ENCODE results near the gene AAGAB. TPM values are rescaled to one million over a fixed set of nuclear protein-coding genes. Genes with fewer than 3 reads are reported as not detected.

AAGAB gene
- total RNA-seq, 4 donors from 2014 or later, result 19.1 to 36.5 (median 27.6) TPM

GRCh38 chr15:67186226-67186649 lies 68.2 kb downstream of the AAGAB start:
- Histone ChIP-seq H3K27me3 (no peaks in the 10 kb centered on the region), H3K4me3 (no peak overlapping the region), H3K36me3 (peaks cover 0 to 60% of the 10 kb centered on the region in 2 donors), H3K4me1 (peaks cover 10 to 79% (median 44%) of the 10 kb centered on the region in 3 donors), H3K27ac (peak overlapping the region; percentile 6 to 83 (median 74)), H3K9me3 (no peaks in the 10 kb centered on the region)
- peak; percentile 19 for ATAC-seq
- 22 to 38% methylated on average over 3 to 4 of the region's 6 CpGs for WGBS, 2 donors (ENCODE audit: low coverage in 1 of 2)
- TF ChIP-seq POLR2A (IDR thresholded peaks at IDR 0.05) (no peak), POLR2AphosphoS5 (IDR thresholded peaks at IDR 0.05) (peak; percentile 28), EP300 (IDR thresholded peaks at IDR 0.05) (no peak), CTCF (IDR thresholded peaks at IDR 0.05) (no peak)

- TF ChIP-seq CTCF (IDR thresholded peaks at IDR 0.05) (no peak), POLR2A (IDR thresholded peaks at IDR 0.05) (no peak), EP300 (IDR thresholded peaks at IDR 0.05) (no peak), POLR2AphosphoS5 (IDR thresholded peaks at IDR 0.05) (no peak)
- no peak for ATAC-seq
- Histone ChIP-seq H3K9me3 (no peaks in the 10 kb centered on the region), H3K4me3 (no peak overlapping the region), H3K36me3 (peaks cover 0 to 60% of the 10 kb centered on the region in 2 donors), H3K27ac (peak overlapping the region; percentile 6 to 83 (median 74)), H3K27me3 (no peaks in the 10 kb centered on the region), H3K4me1 (peaks cover 10 to 76% (median 44%) of the 10 kb centered on the region in 3 donors)
- WGBS, 2 donors (ENCODE audit: low coverage in 1 of 2), result 67 to 92% methylated on average over 2 to 8 of the region's 9 CpGs
These were observed 68.7 kb downstream of the AAGAB start for GRCh38 chr15:67185621-67186225.

GRCh38 chr15:67185051-67185450 lies 69.4 kb downstream of the AAGAB start:
- Histone ChIP-seq H3K4me3 (no peak overlapping the region), H3K27me3 (no peaks in the 10 kb centered on the region), H3K36me3 (peaks cover 0 to 60% of the 10 kb centered on the region in 2 donors), H3K9me3 (no peaks in the 10 kb centered on the region), H3K4me1 (peaks cover 10 to 70% (median 40%) of the 10 kb centered on the region in 3 donors), H3K27ac (peak overlapping the region in 3 of 4 donors; percentile 69 to 83 (median 79))
- TF ChIP-seq POLR2AphosphoS5 (IDR thresholded peaks at IDR 0.05), result no peak
- TF ChIP-seq POLR2A (IDR thresholded peaks at IDR 0.05), result no peak
- TF ChIP-seq EP300 (IDR thresholded peaks at IDR 0.05), result no peak
- no peak for TF ChIP-seq CTCF (IDR thresholded peaks at IDR 0.05)
- 73 to 100% methylated on average over 1 to 6 of the region's 6 CpGs for WGBS, 2 donors (ENCODE audit: low coverage in 1 of 2)
- no peak for ATAC-seq

- peaks cover 0 to 58% of the 10 kb centered on the region in 2 donors for H3K36me3 ChIP-seq
- WGBS, 2 donors (ENCODE audit: low coverage in 1 of 2), result 98 to 100% methylated on average over 2 to 5 of the region's 18 CpGs
- H3K4me1 ChIP-seq, result peaks cover 10 to 63% (median 36%) of the 10 kb centered on the region in 3 donors
- no peaks in the 10 kb centered on the region for H3K27me3 ChIP-seq
- peak overlapping the region in 2 of 4 donors; percentile 79 to 83 for H3K27ac ChIP-seq
- H3K9me3 ChIP-seq, result no peaks in the 10 kb centered on the region
- ATAC-seq, result no peak
- TF ChIP-seq POLR2AphosphoS5 (IDR thresholded peaks at IDR 0.05) (no peak), EP300 (IDR thresholded peaks at IDR 0.05) (no peak), CTCF (IDR thresholded peaks at IDR 0.05) (no peak), POLR2A (IDR thresholded peaks at IDR 0.05) (no peak)
- no peak overlapping the region for H3K4me3 ChIP-seq
These were observed 70.1 kb downstream of the AAGAB start for GRCh38 chr15:67184208-67184925.

All from gastroesophageal sphincter (tissue), 4 donors.